Measurements from ENCODE around the gene SORCS2. TPM values are rescaled to one million over a fixed set of nuclear protein-coding genes. Genes with fewer than 3 reads are reported as not detected.
"Not testable (repeated sequence)": the region's sequence is repeated elsewhere in the genome, so short reads cannot be mapped to it uniquely, and the experiment has no call there.

SORCS2 gene
- total RNA-seq, 1 donor from 2014 or later, result 29.5 TPM

DNA sequence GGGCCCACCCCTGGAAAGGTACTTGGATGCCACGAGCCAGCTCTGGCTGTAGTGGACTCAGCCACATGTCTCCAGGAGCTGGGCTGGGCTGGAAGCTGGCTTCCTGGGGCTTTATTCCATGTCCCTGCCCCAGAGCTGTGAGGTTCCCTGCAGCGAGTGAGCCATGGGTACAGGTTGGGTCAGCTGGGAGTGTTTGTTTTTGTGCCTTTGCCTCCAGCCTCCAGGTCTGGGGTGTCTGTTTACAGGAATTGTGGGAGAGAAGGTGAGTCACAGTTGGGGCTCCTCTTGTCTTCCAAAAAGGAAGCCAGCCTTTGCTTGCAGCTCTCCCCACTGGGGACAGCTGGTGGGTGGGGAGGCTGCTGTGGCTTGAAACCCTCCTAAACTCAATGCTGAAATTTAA is 21.5 kb downstream of the SORCS2 start:
- Mint-ChIP-seq H3K36me3 (ENCODE audit: unreplicated experiment) (peaks cover 7% of the 10 kb centered on the region), H3K27ac (ENCODE audit: unreplicated experiment) (no peak overlapping the region), H3K9me3 (ENCODE audit: unreplicated experiment) (peaks cover 5% of the 10 kb centered on the region), H3K4me1 (ENCODE audit: low read depth, unreplicated experiment) (peaks cover 11% of the 10 kb centered on the region), H3K27me3 (ENCODE audit: unreplicated experiment) (peaks cover 3% of the 10 kb centered on the region), H3K4me3 (ENCODE audit: unreplicated experiment) (no peak overlapping the region)
- DNase-seq, result no peak
- TF ChIP-seq, protein P1, sequence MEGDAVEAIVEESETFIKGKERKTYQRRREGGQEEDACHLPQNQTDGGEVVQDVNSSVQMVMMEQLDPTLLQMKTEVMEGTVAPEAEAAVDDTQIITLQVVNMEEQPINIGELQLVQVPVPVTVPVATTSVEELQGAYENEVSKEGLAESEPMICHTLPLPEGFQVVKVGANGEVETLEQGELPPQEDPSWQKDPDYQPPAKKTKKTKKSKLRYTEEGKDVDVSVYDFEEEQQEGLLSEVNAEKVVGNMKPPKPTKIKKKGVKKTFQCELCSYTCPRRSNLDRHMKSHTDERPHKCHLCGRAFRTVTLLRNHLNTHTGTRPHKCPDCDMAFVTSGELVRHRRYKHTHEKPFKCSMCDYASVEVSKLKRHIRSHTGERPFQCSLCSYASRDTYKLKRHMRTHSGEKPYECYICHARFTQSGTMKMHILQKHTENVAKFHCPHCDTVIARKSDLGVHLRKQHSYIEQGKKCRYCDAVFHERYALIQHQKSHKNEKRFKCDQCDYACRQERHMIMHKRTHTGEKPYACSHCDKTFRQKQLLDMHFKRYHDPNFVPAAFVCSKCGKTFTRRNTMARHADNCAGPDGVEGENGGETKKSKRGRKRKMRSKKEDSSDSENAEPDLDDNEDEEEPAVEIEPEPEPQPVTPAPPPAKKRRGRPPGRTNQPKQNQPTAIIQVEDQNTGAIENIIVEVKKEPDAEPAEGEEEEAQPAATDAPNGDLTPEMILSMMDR (IDR thresholded peaks at IDR 0.05; ENCODE audit: partially characterized antibody, unreplicated experiment), result no peak

DNA sequence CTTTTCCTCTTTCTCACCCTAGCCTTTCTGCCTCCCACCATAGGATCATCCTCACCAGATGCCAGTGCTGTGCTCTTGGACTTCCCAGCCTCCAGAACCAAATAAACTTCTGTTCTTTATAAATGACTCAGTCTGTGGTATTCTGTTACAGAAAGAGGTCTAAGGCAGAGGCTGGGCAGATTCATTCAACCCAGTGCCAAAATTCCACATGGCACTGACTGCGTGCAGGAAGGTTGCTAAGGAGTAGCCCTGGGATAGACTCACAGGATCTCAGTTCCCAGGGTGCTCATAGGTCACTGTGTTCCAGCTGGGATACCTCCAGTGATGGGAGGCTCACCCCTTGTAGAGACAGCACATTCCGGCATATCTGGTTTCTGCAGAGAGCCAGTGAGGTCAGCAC is 22.0 kb downstream of the SORCS2 start:
- H3K27me3 Mint-ChIP-seq (ENCODE audit: unreplicated experiment), result peaks cover 5% of the 10 kb centered on the region
- no peak overlapping the region for H3K4me3 Mint-ChIP-seq (ENCODE audit: unreplicated experiment)
- H3K4me1 Mint-ChIP-seq (ENCODE audit: low read depth, unreplicated experiment), result peaks cover 16% of the 10 kb centered on the region
- no peak overlapping the region for H3K27ac Mint-ChIP-seq (ENCODE audit: unreplicated experiment)
- DNase-seq, result no peak
- peaks cover 7% of the 10 kb centered on the region for H3K36me3 Mint-ChIP-seq (ENCODE audit: unreplicated experiment)
- H3K9me3 Mint-ChIP-seq (ENCODE audit: unreplicated experiment), result peaks cover 5% of the 10 kb centered on the region
- TF ChIP-seq, protein P1 (IDR thresholded peaks at IDR 0.05; ENCODE audit: partially characterized antibody, unreplicated experiment), result no peak

DNA sequence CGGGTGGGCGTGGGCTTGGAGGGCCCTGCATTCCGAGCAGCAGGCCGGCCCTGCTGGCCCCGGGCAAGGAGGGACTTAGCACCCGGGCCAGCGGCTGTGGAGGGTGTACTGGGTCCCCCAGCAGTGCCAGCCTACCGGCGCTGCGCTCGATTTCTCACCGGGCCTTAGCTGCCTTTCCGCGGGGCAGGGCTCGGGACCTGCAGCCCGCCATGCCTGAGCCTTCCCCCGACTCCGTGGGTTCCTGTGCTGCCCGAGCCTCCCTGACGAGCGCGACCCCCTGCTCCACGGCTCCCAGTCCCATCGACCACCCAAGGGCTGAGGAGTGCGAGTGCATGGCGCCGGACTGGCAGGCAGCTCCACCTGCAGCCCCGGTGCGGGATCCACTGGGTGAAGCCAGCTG is 22.8 kb downstream of the SORCS2 start:
- DNase-seq; H3K9me3 Mint-ChIP-seq (ENCODE audit: unreplicated experiment); H3K4me3 Mint-ChIP-seq (ENCODE audit: unreplicated experiment); H3K27me3 Mint-ChIP-seq (ENCODE audit: unreplicated experiment); H3K36me3 Mint-ChIP-seq (ENCODE audit: unreplicated experiment); H3K27ac Mint-ChIP-seq (ENCODE audit: unreplicated experiment): not testable (repeated sequence)
- H3K4me1 Mint-ChIP-seq (ENCODE audit: low read depth, unreplicated experiment), result peaks cover 12% of the 10 kb centered on the region

DNA sequence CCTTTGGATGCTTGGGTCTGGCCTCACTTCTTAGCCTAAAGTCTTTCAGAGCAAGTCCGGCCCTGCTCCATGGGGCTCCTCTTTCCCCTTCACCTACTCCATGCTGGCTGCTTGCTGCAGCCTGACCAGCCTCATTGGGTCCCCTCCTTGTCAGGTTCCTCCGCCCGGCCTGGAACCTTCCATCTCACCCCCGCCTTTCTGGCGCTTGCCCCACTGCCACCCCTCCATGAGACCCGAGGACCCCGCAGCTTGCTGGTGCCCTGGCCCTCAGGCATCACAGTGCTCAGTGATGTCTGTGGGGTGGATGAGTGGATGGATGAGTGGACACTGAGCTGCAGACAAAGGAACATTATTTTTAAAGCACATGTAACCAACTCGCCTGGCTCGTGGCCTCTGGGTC is 24.7 kb downstream of the SORCS2 start:
- DNase-seq, result no peak
- Mint-ChIP-seq H3K27ac (ENCODE audit: unreplicated experiment) (no peak overlapping the region), H3K4me3 (ENCODE audit: unreplicated experiment) (no peak overlapping the region), H3K36me3 (ENCODE audit: unreplicated experiment) (peaks cover 7% of the 10 kb centered on the region), H3K27me3 (ENCODE audit: unreplicated experiment) (peaks cover 7% of the 10 kb centered on the region), H3K9me3 (ENCODE audit: unreplicated experiment) (peaks cover 1% of the 10 kb centered on the region), H3K4me1 (ENCODE audit: low read depth, unreplicated experiment) (peaks cover 14% of the 10 kb centered on the region)
- TF ChIP-seq, protein P1 (IDR thresholded peaks at IDR 0.05; ENCODE audit: partially characterized antibody, unreplicated experiment), result no peak

DNA sequence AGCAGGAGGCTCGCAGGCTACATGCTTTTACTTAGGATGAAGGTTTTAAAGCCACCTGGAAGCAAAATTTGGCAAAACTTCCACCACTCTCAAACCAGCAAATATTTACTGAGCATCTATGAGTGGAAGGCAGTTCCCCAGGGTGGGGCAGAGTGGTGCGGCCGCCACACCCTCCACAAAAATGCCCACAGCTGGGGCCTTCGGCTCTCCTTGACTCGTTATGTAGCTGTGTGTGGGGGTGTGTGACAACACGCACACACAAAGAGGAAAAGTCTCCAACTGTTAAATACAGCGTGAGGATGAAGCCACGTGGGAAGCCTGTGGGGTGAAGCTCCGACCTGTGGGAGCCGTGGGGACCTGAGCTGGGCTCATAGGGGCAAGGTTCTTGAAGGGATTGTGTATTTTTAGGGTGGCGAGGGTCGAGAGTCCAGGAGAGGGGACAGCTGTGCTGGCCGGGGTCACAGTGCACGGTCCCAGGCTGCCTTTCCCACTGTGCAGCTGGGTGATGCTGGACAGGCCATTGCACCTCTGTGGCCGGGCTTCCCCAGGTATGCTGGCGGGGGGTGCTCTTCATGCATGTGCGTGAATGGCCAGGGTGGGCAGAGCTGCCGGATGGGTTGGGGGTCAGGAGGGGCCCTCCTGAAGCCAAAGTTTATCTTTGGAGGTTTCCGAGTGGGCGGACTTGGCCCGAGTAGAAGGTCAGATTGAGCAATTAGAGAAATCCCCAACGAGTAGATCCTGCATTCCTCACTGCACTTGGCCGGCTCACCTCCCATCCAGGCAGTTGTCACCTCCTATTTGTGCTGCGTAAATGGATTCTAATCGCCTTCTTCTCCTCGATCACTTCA is 25.4 kb downstream of the SORCS2 start:
- TF ChIP-seq, protein P1 (IDR thresholded peaks at IDR 0.05; ENCODE audit: partially characterized antibody, unreplicated experiment), result no peak
- DNase-seq, result no peak
- no peak overlapping the region for H3K27ac Mint-ChIP-seq (ENCODE audit: unreplicated experiment)
- peaks cover 7% of the 10 kb centered on the region for H3K36me3 Mint-ChIP-seq (ENCODE audit: unreplicated experiment)
- peaks cover 7% of the 10 kb centered on the region for H3K27me3 Mint-ChIP-seq (ENCODE audit: unreplicated experiment)
- H3K4me3 Mint-ChIP-seq (ENCODE audit: unreplicated experiment), result no peak overlapping the region
- peaks cover 19% of the 10 kb centered on the region for H3K4me1 Mint-ChIP-seq (ENCODE audit: low read depth, unreplicated experiment)
- H3K9me3 Mint-ChIP-seq (ENCODE audit: unreplicated experiment), result peaks cover 4% of the 10 kb centered on the region
